NCI-H82 treated with DMSO at 0.1 percent for 48 hours (cell line): ENCODE data around the gene TNS3.

ENCODE experiments used
- DNase-seq: peaks from one replicate; lab custom pipeline; 2025; ENCODE audit not compliant: unreplicated experiment; lab: John Stamatoyannopoulos, UW

The TNS3 gene

DNA sequence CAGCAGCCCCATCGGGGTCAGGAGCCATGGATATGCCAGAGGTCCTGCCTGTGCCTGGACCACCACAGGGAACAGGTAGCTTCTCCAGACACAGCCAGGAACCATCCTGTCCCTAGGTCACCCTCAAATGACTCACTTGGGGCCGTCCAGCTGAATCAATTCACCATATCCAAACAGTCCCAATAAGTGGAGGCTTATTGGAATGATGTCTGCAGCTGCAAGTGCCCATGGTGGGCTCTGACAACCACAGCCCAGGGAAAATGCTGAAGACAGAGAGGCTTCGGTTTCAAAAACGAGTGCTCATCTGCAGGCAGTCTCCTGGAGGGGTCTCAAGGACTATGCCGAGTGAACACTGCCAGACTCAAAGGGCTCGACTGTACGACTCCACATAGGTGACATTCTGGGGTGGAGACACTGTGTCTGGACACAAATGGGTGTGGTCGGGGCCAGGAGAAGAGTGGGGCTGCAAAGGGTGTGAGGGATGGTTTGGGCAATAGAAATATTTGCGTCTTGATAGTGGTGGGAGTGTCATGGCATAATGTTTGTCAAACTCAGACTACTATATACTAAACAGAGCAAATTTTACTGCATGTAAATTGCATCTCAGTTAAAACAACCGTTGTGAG lies 204.8 kb downstream of the TNS3 start:
- DNase-seq: no peak

DNA sequence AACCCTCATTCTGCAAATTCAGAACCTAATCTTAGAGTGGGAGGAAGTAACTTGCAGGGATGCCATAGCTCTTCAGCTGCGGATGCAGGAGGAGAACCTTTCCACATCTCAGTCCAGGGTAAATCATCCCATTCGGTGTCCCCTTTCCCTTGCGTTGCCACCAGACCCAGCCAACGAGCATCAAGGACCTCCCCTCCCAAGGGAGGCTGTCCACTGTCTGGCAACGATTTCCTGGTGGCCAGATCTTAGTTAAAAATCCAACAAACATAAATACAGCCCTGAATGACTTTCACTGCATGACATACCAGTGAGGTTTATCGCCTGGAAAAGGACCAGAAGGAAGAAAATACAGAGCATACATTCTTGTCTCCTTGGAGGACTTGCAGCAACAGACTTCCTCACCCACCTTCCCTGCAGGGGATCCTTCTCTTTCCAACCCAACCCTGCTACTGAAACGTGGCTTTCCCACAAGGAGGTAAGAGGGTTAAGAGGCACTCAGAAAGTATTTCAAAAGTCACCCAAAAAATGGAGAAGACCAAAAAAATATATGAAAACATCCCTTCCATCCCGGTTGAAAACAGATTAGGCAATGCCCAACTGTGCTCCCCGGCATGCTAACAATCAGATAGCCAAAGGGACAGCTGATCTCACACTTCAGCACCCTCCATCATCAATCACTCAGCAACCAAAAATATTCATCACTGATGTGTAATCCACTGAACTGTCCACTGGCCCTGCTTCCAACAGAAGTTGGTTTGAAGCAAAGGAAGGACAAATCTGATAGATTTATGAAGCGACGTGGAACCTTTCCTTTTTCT lies 206.6 kb downstream of the TNS3 start:
- DNase-seq: no peak

DNA sequence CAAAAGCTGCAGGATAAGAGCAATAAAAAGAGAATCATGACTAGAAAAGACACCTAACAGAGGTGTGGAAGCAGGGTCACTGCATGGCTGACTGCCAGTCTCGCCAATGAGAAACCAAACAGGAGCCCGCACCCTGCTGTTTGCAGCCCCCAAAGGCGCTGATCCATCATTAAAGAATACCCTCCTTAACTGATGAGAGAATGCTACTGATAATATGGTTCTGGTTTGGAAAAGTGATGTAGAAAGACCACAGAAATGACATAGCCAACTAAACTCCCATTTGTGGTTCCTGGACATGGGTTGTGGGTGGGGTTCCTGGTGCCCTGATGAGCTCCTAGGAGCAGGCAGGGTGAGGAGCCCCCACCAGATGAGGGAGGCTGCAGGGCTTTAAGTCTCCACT lies 207.4 kb downstream of the TNS3 start:
- DNase-seq: no peak

DNA sequence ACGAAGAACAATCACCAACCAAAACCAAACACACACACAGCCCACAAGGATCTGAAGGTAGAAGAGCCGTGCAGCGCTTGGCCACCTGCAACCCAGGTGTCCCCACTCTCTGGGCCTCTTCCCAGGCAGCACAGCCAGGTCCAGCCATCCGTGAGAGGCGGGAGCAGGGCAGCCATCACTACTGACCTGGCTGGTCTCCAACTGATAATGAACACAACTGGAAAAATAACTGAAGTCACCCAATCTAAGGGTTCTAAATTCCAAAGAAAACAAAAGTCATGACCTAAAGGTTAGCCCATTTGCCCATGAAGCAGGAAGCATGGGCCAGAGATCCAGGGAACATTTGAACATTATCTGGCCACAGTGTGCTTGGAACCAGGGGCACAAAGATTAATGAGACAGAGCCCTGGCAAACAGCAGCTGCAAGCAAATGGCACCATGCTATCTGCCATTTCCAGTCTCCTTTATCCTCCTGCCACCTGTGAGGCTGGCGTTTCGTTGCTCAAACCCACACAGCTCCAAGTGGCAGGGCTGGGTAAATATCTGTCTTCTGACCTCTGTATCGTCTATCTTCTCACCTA lies 207.9 kb downstream of the TNS3 start:
- DNase-seq: no peak

DNA sequence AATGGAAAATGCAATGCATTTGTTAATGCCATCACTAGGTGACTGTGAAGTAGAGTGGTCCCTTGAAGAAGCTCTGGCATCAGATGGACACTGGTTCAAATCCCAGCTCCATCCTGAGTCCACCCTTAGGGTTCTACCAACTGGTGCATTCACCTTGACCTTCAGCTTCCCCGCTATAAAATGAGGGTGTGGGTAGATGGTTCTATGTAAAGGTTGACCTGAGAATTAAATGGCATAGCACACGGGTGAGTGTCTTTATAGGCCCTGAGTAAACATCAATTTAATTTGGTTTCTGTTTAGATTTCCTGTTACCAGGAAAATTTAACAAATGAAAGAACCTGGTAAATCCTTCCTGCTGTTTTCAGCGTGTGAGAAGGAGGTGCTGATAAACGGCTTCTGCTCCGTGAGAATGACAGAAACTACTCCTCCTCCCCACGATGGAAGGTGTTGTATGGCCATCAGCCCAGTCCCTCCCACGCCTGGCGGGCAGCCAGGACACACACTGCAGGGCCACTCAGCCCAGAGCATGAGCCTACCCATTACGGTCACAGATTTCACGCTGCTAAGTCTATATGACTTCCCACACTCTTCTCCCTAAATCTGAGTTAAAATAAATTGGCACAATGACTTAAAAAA lies 210.1 kb downstream of the TNS3 start:
- DNase-seq: no peak

DNA sequence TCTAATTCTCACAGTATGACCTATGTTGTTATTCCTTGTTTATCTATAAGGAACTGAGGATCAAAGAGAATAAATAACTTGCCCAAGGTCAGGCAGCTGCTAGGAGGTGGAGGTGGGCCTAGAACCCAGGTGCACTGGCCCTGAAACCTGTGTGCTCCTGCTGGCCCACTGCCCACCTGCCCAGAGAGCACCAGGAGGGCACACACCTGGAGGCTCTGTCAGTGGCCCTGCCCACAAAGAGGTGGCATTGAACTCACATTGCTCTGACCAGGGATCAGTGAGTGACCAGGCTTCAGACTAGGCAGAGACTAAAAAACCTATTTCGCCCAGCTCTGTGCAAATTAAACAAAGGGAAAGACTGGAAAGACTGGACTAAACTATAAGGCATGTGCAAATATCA lies 210.6 kb downstream of the TNS3 start:
- DNase-seq: no peak

DNA sequence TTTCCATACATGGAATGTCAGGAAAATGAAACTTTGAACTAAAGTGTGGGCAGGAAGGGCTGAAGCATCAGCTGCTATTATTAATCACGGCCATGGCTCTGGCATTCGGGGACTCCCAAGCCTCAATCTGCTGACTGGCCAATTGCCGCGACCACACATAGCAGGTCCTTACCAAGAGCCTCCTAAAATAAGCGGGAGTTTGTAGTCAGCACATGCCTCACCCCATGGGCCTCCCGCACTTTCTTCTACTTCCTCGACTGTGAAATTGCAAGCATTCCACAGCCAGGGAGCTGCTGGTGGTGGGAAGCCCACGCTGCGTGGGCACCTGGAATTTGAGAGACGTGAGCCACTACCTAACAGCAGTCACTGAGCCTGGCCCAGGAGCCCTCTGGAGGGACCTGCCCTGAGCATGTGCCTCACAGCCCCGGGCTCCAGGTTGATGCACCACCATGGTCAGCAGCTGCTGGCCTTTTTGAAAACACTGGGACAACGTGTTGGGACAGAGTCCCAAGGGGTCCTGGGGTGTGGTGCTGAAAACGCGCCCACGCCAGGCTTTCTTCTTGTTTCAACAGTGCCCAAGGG lies 211.4 kb downstream of the TNS3 start:
- DNase-seq: no peak

DNA sequence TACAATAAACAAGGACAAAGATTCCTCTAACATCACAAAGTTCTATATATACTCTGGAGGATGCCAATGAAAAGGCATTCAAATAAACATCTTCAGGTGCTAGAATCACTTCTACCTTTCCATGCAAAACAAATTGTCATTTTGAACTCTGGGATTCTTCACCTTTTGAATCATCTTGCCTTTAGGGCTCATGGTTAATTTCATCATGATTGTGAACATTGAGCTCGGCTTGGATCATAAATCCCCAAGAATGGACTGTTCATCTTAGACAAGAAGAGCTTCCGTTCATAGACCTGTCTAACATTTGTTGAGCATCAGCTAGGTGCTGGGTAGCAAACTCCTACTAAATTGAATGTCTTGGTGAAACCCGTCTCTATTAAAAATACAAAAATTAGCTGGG lies 212.2 kb downstream of the TNS3 start:
- DNase-seq: no peak

DNA sequence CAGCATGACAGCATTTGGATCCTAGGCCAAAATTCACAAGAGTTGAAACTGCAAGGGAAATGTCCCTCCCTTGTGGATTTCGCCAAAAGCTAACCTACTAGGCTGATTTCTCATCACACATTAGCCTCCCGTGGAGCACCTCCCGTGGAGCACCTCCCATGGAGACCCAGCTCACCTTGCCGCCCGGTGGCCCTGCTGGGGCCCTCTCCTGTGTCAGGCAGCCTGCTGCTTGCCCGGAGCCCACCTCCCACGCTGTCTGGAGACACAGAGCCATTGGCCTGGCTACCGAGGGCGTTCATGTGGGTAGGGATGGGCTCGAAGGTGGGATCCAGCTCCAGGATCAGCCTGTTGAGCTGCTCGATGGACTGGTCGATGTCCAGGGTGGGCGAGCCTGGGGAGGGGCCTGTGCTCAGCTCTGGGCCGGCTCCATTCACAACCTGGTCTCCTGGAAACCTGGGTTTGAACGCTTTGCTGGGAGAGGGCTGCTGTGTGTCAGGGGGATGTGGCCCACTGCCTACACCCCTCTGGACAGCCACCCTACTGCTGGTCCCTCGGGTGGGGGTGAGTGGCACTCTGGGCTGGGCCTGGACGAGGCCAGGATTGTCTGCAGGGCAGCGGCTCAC lies 213.6 kb downstream of the TNS3 start:
- no peak for DNase-seq

DNA sequence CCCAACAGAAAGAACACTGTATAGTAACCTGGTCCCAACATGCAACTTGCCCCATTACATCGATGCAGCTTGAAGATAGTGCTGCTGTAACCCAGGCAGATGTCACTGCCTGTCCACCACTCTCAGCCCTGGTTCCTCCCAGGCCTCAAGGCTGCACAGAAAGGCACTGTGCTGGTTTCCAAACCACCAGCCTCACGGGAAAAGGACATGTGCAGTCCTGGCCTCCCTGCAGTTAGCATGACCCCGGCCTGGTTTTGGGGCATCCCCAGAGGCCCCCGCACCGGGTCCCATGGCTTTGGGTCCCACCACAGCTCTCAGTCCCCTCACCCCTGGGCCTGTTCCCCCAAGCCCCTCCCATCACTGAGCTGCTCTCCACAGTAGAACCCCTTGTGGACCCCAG lies 214.5 kb downstream of the TNS3 start:
- no peak for DNase-seq

DNA sequence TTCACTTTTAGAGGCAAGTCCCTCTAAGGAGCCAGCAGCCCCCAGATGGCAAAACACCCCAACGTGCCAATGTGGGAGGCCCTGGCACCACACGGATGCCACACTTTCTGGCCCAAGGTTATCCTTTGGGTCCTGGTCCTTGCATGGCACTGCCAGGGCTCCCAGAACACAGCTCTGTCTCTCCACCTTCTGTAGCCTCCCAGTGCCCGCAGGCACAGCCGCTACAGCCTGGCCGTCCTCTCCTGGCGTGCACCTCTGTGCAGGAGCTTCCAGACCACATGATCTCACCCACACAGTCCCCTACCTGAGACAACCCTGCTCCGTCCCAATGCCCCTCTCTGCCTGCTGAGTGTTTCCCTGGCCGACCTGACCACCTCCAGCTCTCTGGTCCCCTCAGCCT lies 215.0 kb downstream of the TNS3 start:
- no peak for DNase-seq

DNA sequence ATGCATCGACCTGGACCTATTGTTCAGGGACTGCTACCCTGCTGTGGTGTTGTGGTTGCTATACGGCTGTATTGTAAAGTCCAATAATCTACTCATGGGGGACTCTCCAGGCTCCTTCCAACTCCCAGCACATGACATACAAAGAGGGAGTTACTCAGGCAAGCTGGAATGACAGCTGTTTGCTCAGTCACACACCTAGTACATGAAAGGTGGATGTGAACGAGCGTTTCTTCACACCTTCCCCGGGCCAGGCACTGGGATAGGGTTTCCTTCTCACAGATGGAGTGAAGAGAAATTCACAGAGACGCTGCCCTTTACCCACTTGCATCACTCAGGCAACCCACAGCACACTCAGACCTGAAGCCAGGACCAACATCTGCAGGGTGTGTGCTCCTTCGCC lies 215.7 kb downstream of the TNS3 start:
- no peak for DNase-seq

DNA sequence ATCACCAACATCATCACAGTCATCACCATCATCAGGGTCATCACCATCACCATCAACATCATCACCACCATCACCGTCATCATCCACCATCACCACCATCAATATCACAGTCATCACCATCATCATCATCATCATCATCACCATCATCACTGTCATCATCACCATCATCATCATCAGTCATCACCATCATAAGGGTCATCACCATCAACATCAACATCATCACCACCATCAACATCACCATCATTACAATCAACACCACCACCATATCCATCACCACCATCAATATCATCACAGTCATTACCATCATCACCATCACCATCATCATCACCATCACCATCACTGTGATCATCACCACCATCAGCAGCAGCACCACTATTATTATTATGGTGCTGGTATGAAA lies 218.9 kb downstream of the TNS3 start:
- DNase-seq: no peak

DNA sequence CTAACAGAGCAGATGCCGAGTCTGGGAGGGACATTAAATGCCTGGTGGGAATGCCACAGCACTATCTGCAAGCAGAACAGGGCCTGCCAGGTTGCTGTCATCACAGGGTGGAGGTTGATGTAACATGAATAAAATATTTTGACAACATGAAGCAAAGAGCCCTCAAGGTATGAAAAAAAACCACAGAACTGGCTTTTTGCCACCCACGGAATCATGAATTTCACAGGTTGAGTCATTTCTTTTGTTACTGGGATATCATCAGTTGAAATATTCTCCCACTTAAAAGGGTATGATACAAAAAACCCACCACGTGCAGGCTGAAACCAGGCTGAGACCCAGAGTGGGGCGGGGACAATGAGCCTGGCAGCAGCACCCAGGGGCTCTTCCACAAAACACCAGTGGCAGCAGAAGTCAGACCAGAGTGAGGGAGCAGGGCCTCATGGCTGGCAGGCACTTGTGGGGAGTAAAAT lies 220.1 kb downstream of the TNS3 start:
- DNase-seq: no peak

DNA sequence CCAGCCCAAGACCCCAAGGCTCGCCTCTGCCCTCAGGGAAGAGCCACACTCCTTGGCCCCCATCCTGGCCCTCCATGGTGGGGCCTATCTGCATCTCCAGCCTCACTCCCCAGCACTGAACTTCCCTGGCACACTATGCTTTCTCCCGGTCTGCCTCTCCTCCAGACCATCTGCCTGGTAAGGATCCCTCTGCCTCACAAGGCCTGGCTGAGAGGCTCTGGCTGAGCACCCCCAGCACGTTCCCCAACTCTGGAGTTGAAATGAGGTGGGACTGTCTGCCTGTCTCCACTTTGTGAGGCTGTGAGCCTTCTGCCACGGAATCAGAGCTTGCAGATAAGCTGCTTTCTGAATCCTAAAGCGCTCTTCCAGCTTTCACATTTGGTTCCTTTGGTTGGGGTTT lies 220.7 kb downstream of the TNS3 start:
- no peak for DNase-seq

DNA sequence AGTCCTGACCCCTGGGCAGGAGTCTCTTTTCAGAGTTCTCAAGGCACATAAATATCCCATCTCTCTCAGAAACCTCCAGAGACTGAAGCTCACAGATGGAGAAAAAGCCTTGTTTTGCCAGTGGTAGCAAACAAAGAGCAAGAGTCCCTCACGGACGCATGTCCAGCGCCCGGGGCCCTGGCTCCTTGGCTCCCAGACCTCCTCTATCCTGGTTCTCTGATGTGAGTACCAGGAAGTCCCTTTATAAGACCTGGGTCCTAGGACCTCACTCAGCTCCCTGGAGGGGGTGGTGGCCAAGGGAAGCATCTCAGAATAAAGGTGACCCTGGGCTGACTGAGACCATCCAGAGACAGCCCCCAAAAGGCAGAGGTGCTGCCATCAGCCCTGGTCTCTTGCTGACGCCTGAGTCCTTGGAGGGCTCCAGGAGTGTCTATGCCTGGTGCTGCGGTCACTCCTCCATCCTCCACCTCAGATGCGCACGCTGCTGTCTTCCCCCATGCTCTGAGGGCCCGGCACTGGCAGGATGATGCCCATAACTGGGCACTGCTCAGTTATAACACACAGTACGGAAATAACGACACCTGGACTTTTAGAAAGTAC lies 221.5 kb downstream of the TNS3 start:
- no peak for DNase-seq

DNA sequence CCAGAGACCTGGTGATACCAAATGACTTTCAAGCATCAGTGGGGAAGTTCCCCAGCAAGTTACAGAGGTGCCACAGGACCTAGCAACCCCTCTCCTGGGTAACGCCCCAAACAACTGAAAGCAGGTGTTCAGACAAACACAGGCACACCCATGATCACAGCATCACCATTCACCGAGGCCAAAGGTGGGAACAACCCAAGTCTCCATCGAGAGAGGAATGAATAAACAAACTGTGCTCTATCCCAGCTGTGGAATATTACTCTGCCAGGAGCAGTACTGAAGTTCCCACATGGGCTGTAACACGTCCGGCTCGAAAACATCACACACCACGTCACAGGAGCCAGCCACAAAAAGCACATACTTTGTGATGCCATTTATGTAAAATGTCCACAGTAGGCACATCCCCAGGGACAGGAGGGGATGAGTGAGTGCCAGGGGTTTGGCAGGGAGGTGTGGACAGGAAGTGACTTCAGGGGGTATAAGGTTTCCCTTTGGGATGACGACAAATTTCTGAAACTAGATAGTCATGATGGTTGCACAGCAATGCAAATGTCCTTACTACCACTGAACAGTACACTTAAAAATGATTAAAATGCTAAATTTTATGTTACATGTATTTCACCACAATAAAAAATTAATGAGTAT lies 222.8 kb downstream of the TNS3 start:
- DNase-seq: no peak

DNA sequence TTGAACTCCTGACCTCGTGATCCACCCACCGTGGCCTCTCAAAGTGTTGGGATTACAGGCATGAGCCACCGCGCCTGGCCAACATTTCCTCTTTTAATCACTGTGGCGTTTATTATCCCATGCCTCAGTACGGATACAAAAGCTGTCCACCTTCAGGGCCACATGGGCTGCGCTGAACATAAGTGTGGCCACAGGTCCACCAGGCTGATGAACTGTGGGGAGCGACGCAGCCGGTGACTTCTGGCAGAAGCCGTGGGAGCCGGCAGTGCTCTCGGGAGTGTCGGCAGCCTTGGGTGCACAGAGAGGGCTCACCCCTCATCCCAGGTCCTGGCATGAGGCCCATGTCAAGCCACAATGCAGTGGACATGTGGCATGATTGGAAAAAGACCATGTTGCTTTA lies 223.6 kb downstream of the TNS3 start:
- no peak for DNase-seq

DNA sequence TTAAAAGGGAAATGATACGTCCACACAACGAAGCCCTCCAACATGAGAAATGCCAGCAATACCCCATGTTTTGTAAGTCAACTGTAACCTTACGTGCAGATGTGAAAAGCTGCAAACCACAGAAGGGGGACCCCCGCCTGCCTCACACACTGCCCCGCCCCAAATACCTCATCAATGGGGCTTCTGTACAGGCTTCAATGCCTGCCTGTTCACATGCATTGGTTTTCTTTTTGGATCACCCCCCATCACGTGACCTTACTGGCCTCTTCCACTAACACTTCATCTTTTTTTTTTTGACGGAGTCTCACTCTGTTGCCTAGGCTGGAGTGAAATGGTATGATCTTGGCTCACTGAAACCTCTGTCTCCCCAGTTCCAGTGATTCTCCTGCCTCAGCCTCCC lies 224.0 kb downstream of the TNS3 start:
- no peak for DNase-seq

DNA sequence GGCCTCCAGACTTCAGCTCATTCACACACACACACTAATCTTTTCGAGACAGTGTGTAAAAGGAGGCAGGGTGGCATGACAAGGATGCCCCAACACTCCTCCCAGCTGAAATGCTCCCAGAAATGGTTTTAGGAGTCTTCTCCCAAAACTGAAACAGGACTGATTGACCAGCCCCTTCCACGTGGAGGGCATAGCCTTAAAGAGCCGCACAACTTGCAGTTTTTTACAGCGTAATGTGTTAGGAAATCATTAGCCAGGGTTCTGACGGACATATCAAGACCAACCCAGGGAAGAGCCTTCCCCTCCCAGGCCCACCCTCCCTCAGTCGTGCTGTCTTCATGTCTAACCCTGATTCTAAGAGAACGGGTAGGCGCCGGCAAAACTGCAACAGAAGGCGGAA lies 224.6 kb downstream of the TNS3 start:
- no peak for DNase-seq
